IPS-18c (cell line): ENCODE data around the gene CDH4.
"Not testable (repeated sequence)": the region's sequence is repeated elsewhere in the genome, so short reads cannot be mapped to it uniquely, and the experiment has no call there.

Experiments
- H3K4me3 ChIP-seq: 2 replicates; pipeline ENCODE4 v1.7.0; 2013; ENCODE audit warnings: low read depth, mild to moderate bottlenecking, low read length, moderate library complexity; ENCODE audit not compliant: insufficient read depth
- H3K9me3 ChIP-seq: one replicate; pipeline ENCODE4 v1.6.1; 2013; ENCODE audit warnings: mild to moderate bottlenecking, low read length, moderate library complexity; ENCODE audit not compliant: control insufficient read depth, insufficient read depth

Gene CDH4

GRCh38 chr20:61424011-61424627, 172.1 kb downstream of the CDH4 start:
- no peak overlapping the region for H3K4me3 ChIP-seq
- no peaks in the 10 kb centered on the region for H3K9me3 ChIP-seq

- no peaks in the 10 kb centered on the region for H3K9me3 ChIP-seq
- no peak overlapping the region for H3K4me3 ChIP-seq
Observed at GRCh38 chr20:61424628-61425420, 172.8 kb downstream of the CDH4 start.

- H3K9me3 ChIP-seq, H3K4me3 ChIP-seq: not testable (repeated sequence)
Observed at GRCh38 chr20:61425541-61425991, 173.5 kb downstream of the CDH4 start.

GRCh38 chr20:61426352-61426751, 174.3 kb downstream of the CDH4 start:
- H3K9me3 ChIP-seq = no peaks in the 10 kb centered on the region

GRCh38 chr20:61429458-61430227, 177.6 kb downstream of the CDH4 start:
- Histone ChIP-seq H3K4me3 (no peak overlapping the region), H3K9me3 (no peaks in the 10 kb centered on the region)

More at GRCh38 chr20:61426352-61426751, 174.3 kb downstream of the CDH4 start:
- no peak overlapping the region for H3K4me3 ChIP-seq

- H3K9me3 ChIP-seq = no peaks in the 10 kb centered on the region
- no peak overlapping the region for H3K4me3 ChIP-seq
Observed at GRCh38 chr20:61430228-61430624, 178.2 kb downstream of the CDH4 start.

- H3K4me3 ChIP-seq = no peak overlapping the region
Observed at GRCh38 chr20:61433176-61433575, 181.1 kb downstream of the CDH4 start.

GRCh38 chr20:61433816-61434215, 181.8 kb downstream of the CDH4 start:
- Histone ChIP-seq H3K9me3 (no peaks in the 10 kb centered on the region), H3K4me3 (no peak overlapping the region)

More at GRCh38 chr20:61433176-61433575, 181.1 kb downstream of the CDH4 start:
- no peaks in the 10 kb centered on the region for H3K9me3 ChIP-seq

GRCh38 chr20:61434341-61434781, 182.3 kb downstream of the CDH4 start:
- Histone ChIP-seq H3K4me3 (no peak overlapping the region), H3K9me3 (no peaks in the 10 kb centered on the region)

GRCh38 chr20:61435184-61435822, 183.2 kb downstream of the CDH4 start:
- no peak overlapping the region for H3K4me3 ChIP-seq
- H3K9me3 ChIP-seq = no peaks in the 10 kb centered on the region

GRCh38 chr20:61435823-61436220, 183.8 kb downstream of the CDH4 start:
- no peak overlapping the region for H3K4me3 ChIP-seq

GRCh38 chr20:61436283-61436666, 184.2 kb downstream of the CDH4 start:
- no peak overlapping the region for H3K4me3 ChIP-seq

More at GRCh38 chr20:61435823-61436220, 183.8 kb downstream of the CDH4 start:
- H3K9me3 ChIP-seq = no peaks in the 10 kb centered on the region

GRCh38 chr20:61436667-61437279, 184.7 kb downstream of the CDH4 start:
- Histone ChIP-seq H3K4me3 (no peak overlapping the region), H3K9me3 (no peaks in the 10 kb centered on the region)

More at GRCh38 chr20:61436283-61436666, 184.2 kb downstream of the CDH4 start:
- H3K9me3 ChIP-seq = no peaks in the 10 kb centered on the region

GRCh38 chr20:61437280-61438206, 185.5 kb downstream of the CDH4 start:
- Histone ChIP-seq H3K9me3 (no peaks in the 10 kb centered on the region), H3K4me3 (no peak overlapping the region)

GRCh38 chr20:61438285-61438684, 186.2 kb downstream of the CDH4 start:
- no peak overlapping the region for H3K4me3 ChIP-seq
- H3K9me3 ChIP-seq = no peaks in the 10 kb centered on the region

- no peaks in the 10 kb centered on the region for H3K9me3 ChIP-seq
- no peak overlapping the region for H3K4me3 ChIP-seq
Observed at GRCh38 chr20:61439251-61439650, 187.2 kb downstream of the CDH4 start.
